Measurements from ENCODE around the gene MYOZ2. TPM values are rescaled to one million over a fixed set of nuclear protein-coding genes. Genes with fewer than 3 reads are reported as not detected.
A peak's percentile ranks its signal among the peaks of the same experiment; 100 is the strongest.

The MYOZ2 gene
- total and polyA plus RNA-seq, 2 of the 13 experiments (the other 11 are each of a cell fraction or from before 2014, with no cell fraction given) = 0.03 TPM; not detected in 1

DNA sequence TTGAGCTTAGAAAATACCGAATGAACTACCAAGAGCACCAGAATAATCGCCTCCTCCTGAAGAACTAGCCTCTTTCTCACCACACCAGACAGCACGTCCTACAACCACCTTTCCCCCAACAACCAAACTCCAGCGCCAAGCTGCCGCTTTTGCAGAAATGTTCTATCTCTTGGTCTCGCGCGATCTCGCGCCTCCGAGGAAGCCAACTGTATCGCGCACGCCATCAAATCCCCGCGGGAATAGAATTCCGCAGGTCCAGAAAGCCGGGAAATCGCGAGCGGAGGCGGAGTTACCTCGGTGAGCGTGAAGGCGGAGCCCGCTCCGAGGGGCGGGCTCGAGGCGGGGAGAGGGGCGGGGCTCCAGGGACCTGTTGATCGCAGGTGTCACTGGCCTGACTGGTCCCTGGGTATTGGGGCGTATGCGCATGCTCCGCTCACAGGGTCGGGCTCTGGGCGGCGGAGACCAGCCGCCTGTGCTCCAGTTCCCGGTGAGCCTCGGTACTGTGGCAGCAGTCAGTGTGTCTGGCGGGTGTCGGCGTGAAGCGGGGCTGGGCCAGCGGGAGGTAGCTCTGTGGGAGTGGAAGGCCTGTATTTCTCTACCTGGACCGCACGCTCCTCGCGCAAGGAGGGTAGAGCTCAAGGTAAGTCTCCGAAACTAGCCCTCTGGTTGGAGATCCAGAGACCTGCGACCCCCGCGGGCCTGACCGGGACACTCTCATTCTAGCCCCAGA lies 76.8 kb downstream of the MYOZ2 start, which contains the start of gene USP53 (continued):
- TF ChIP-seq JUND (CRISPR knock-in tag; IDR thresholded peaks at IDR 0.05) (no peak), NCOA2 (CRISPR knock-in tag; IDR thresholded peaks at IDR 0.05) (0 out of 2 replicates have a peak, but pooled peaks have one; percentile 11), ZNF549 (CRISPR knock-in tag; IDR thresholded peaks at IDR 0.05) (no peak), ZNF264 (CRISPR knock-in tag; IDR thresholded peaks at IDR 0.05) (no peak), ZNF589 (CRISPR knock-in tag; conservative IDR thresholded peaks at IDR 0.05) (no peak), AGO1 (IDR thresholded peaks at IDR 0.05; ENCODE audit: low read depth, low read length, poor library complexity, severe bottlenecking) (no peak), REXO4 (CRISPR knock-in tag; IDR thresholded peaks at IDR 0.05; ENCODE audit: borderline replicate concordance) (no peak), ZFP36L1 (CRISPR knock-in tag; IDR thresholded peaks at IDR 0.05) (peak; percentile 42; the same call in 1 of the 2 replicates), ZBTB3 (CRISPR knock-in tag; IDR thresholded peaks at IDR 0.05; ENCODE audit: borderline replicate concordance, low read depth) (peak; percentile 82; the same call in 1 of the 2 replicates), CENPT (CRISPR knock-in tag; IDR thresholded peaks at IDR 0.05; ENCODE audit: low read depth) (no peak; the same call in 1 of the 2 replicates), KLF16 (CRISPR knock-in tag; IDR thresholded peaks at IDR 0.05) (peak in 1 of 2 experiments; percentile 79; a peak in 2 of 4 replicates), PAF1 (CRISPR knock-in tag; IDR thresholded peaks at IDR 0.05) (no peak)
- TF ChIP-seq, protein P1, sequence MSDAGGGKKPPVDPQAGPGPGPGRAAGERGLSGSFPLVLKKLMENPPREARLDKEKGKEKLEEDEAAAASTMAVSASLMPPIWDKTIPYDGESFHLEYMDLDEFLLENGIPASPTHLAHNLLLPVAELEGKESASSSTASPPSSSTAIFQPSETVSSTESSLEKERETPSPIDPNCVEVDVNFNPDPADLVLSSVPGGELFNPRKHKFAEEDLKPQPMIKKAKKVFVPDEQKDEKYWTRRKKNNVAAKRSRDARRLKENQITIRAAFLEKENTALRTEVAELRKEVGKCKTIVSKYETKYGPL (CRISPR knock-in tag; IDR thresholded peaks at IDR 0.05) = no peak
- TF ChIP-seq, protein P2, sequence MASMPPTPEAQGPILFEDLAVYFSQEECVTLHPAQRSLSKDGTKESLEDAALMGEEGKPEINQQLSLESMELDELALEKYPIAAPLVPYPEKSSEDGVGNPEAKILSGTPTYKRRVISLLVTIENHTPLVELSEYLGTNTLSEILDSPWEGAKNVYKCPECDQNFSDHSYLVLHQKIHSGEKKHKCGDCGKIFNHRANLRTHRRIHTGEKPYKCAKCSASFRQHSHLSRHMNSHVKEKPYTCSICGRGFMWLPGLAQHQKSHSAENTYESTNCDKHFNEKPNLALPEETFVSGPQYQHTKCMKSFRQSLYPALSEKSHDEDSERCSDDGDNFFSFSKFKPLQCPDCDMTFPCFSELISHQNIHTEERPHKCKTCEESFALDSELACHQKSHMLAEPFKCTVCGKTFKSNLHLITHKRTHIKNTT (CRISPR knock-in tag; IDR thresholded peaks at IDR 0.05) = no peak
- TF ChIP-seq, protein P3, sequence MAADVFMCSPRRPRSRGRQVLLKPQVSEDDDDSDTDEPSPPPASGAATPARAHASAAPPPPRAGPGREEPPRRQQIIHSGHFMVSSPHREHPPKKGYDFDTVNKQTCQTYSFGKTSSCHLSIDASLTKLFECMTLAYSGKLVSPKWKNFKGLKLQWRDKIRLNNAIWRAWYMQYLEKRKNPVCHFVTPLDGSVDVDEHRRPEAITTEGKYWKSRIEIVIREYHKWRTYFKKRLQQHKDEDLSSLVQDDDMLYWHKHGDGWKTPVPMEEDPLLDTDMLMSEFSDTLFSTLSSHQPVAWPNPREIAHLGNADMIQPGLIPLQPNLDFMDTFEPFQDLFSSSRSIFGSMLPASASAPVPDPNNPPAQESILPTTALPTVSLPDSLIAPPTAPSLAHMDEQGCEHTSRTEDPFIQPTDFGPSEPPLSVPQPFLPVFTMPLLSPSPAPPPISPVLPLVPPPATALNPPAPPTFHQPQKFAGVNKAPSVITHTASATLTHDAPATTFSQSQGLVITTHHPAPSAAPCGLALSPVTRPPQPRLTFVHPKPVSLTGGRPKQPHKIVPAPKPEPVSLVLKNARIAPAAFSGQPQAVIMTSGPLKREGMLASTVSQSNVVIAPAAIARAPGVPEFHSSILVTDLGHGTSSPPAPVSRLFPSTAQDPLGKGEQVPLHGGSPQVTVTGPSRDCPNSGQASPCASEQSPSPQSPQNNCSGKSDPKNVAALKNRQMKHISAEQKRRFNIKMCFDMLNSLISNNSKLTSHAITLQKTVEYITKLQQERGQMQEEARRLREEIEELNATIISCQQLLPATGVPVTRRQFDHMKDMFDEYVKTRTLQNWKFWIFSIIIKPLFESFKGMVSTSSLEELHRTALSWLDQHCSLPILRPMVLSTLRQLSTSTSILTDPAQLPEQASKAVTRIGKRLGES (CRISPR knock-in tag; IDR thresholded peaks at IDR 0.05; ENCODE audit: borderline replicate concordance) = no peak
- TF ChIP-seq, protein P4, sequence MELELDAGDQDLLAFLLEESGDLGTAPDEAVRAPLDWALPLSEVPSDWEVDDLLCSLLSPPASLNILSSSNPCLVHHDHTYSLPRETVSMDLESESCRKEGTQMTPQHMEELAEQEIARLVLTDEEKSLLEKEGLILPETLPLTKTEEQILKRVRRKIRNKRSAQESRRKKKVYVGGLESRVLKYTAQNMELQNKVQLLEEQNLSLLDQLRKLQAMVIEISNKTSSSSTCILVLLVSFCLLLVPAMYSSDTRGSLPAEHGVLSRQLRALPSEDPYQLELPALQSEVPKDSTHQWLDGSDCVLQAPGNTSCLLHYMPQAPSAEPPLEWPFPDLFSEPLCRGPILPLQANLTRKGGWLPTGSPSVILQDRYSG (CRISPR knock-in tag; IDR thresholded peaks at IDR 0.05) = no peak
- TF ChIP-seq, protein P5, sequence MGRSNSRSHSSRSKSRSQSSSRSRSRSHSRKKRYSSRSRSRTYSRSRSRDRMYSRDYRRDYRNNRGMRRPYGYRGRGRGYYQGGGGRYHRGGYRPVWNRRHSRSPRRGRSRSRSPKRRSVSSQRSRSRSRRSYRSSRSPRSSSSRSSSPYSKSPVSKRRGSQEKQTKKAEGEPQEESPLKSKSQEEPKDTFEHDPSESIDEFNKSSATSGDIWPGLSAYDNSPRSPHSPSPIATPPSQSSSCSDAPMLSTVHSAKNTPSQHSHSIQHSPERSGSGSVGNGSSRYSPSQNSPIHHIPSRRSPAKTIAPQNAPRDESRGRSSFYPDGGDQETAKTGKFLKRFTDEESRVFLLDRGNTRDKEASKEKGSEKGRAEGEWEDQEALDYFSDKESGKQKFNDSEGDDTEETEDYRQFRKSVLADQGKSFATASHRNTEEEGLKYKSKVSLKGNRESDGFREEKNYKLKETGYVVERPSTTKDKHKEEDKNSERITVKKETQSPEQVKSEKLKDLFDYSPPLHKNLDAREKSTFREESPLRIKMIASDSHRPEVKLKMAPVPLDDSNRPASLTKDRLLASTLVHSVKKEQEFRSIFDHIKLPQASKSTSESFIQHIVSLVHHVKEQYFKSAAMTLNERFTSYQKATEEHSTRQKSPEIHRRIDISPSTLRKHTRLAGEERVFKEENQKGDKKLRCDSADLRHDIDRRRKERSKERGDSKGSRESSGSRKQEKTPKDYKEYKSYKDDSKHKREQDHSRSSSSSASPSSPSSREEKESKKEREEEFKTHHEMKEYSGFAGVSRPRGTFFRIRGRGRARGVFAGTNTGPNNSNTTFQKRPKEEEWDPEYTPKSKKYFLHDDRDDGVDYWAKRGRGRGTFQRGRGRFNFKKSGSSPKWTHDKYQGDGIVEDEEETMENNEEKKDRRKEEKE (IDR thresholded peaks at IDR 0.05) = no peak

All from HepG2 (cell line).